ENCODE results near the gene KSR2. TPM values are rescaled to one million over a fixed set of nuclear protein-coding genes. Genes with fewer than 3 reads are reported as not detected.

KSR2 gene
- total and polyA plus RNA-seq, 10 of the 15 experiments (the other 5 are each of a cell fraction or from before 2014, with no cell fraction given), result under 0.01 to 1.5 (median 0.01) TPM; not detected in 3

GRCh38 chr12:117576053-117576452, 392.7 kb downstream of the KSR2 start (continued):
- TF ChIP-seq ZBTB40 (IDR thresholded peaks at IDR 0.05; ENCODE audit: borderline replicate concordance) (no peak), CREM (IDR thresholded peaks at IDR 0.05; ENCODE audit: low read depth) (no peak), MXI1 (IDR thresholded peaks at IDR 0.05; ENCODE audit: low read depth, low read length) (no peak), MAX (IDR thresholded peaks at IDR 0.05; ENCODE audit: low read depth, low read length) (no peak), JUND (IDR thresholded peaks at IDR 0.05; ENCODE audit: low read depth, low read length) (no peak)

GRCh38 chr12:117574655-117575054, 394.1 kb downstream of the KSR2 start:
- POLR2A ChIA-PET, result no interaction called here
- TF ChIP-seq YBX1 (IDR thresholded peaks at IDR 0.05), result no peak
- TF ChIP-seq FOXM1 (IDR thresholded peaks at IDR 0.05; ENCODE audit: low read depth, low read length), result no peak
- TF ChIP-seq CTCF (IDR thresholded peaks at IDR 0.05 in 2 of 3, conservative IDR thresholded peaks at IDR 0.05 in 1 of 3; ENCODE audit: control insufficient read depth in 2 of 3, extremely low read depth in 1 of 3, insufficient read depth in 1 of 3, low read depth in 3 of 3, low read length in 3 of 3), result no peak
- TF ChIP-seq SPI1 (IDR thresholded peaks at IDR 0.05; ENCODE audit: borderline replicate concordance, insufficient read depth, low read depth, low read length), result no peak
- TF ChIP-seq NFYB (IDR thresholded peaks at IDR 0.05; ENCODE audit: insufficient read depth, low read depth, low read length), result no peak
- no peak for TF ChIP-seq CHD4 (IDR thresholded peaks at IDR 0.05)
- TF ChIP-seq MTA2 (IDR thresholded peaks at IDR 0.05; ENCODE audit: low read depth), result no peak
- TF ChIP-seq SIX5 (IDR thresholded peaks at IDR 0.05; ENCODE audit: low read depth, low read length, severe bottlenecking), result no peak
- TF ChIP-seq RCOR1 (conservative IDR thresholded peaks at IDR 0.05; ENCODE audit: low read depth, low read length), result no peak
- no TSS peak for BruUV-seq (replicated peaks)
- intact Hi-C loops (cut with micrococcal nuclease; ENCODE audit: unreplicated experiment), result no loop called here
- Histone ChIP-seq H3K9me3 (replicated peaks; ENCODE audit: control insufficient read depth, insufficient read depth, low read length) (no peaks in the 10 kb centered on the region), H3K4me2 (ENCODE audit: control insufficient read depth, insufficient read depth) (no peak overlapping the region), H3K9ac (ENCODE audit: control insufficient read depth, insufficient read depth, low read length) (no peak overlapping the region), H3K4me3 (no peak overlapping the region), H3K36me3 (ENCODE audit: control insufficient read depth in 2 of 2, insufficient read depth in 2 of 2, low read length in 1 of 2) (no peaks in the 10 kb centered on the region), H3K79me2 (ENCODE audit: control insufficient read depth, insufficient read depth, low read length) (no peaks in the 10 kb centered on the region), H3K27ac (ENCODE audit: control insufficient read depth, insufficient read depth) (no peak overlapping the region), H4K20me1 (ENCODE audit: control insufficient read depth, insufficient read depth) (no peaks in the 10 kb centered on the region), H3K27me3 (replicated peaks in 1 of 2; ENCODE audit: control insufficient read depth in 2 of 2, insufficient read depth in 2 of 2, low read length in 1 of 2) (no peaks in the 10 kb centered on the region), H3K4me1 (ENCODE audit: control insufficient read depth, insufficient read depth, low read length) (no peaks in the 10 kb centered on the region), H2AFZ (ENCODE audit: control insufficient read depth, low read depth, low read length) (no peak overlapping the region)
- in situ Hi-C loops (cut with MboI), result no loop called here
- ATAC-seq (no peak), FAIRE-seq (no peak), DNase-seq (ENCODE audit: low read depth, low spot score) (no peak)
- SMC1A ChIA-PET (ENCODE audit: uncharacterized antibody, unreplicated experiment), result interaction anchor here (1.6 kb wide), 1 partner anchor 14 kb away, joined by 6 read pairs; no protein-coding TSS in a partner anchor
- CTCF ChIA-PET, result interaction anchor here (0.5 kb wide), 1 partner anchor 11 kb away, joined by 4 read pairs; no protein-coding TSS in a partner anchor
- RAD21 ChIA-PET (ENCODE audit: unreplicated experiment), result no interaction called here
- WGBS (ENCODE audit: insufficient coverage, insufficient replicate concordance, low lambda C conversion rate, missing lambda C conversion rate), result 0% methylated on average over 2 of the region's 2 CpGs

All from GM12878 (cell line).